Loucy (cell line): Measurements from ENCODE around the gene CHURC1.

ENCODE experiments used
- CTCF ChIP-seq: fragments of 200-600 bp; sonication (generic); conservative IDR thresholded peaks from 2 replicates; pipeline ENCODE4 v1.5.1; 2014; ENCODE audit warnings: mild to moderate bottlenecking, antibody characterized with exemption, low read length
- EZH2phosphoT487 ChIP-seq: fragments of 200-600 bp; IDR thresholded peaks from 2 replicates; pipeline ENCODE4 v1.6.1; 2018; ENCODE audit warnings: antibody characterized with exemption, mild to moderate bottlenecking, moderate library complexity, borderline replicate concordance

- TF ChIP-seq CTCF (no peak), EZH2phosphoT487 (no peak)
These were observed 30.6 kb downstream of the CHURC1 start for GRCh38 chr14:64944861-64945260.
